Esophagus (tissue), 2 donors: ENCODE data around the gene HIVEP2. TPM values are rescaled to one million over a fixed set of nuclear protein-coding genes. Genes with fewer than 3 reads are reported as not detected.

ENCODE experiments used
- H3K27ac ChIP-seq, 2 donors: one replicate each; pipeline ENCODE4 v1.5.1; 2013; ENCODE audit warnings: low read depth in 2 of 2, mild to moderate bottlenecking in 2 of 2, inconsistent platforms in 1 of 2, low read length in 1 of 2, moderate library complexity in 1 of 2
- H3K27me3 ChIP-seq, 2 donors: one replicate each; pipeline ENCODE4 v1.6.1; 2013; ENCODE audit warnings: low read length in 2 of 2, control low read depth in 1 of 2, mild to moderate bottlenecking in 1 of 2; ENCODE audit not compliant: insufficient read depth in 2 of 2, control insufficient read depth in 1 of 2
- H3K36me3 ChIP-seq, 2 donors: one replicate each; pipeline ENCODE4 v1.6.1; 2013; ENCODE audit warnings: low read length in 1 of 2; ENCODE audit not compliant: control insufficient read depth in 2 of 2, insufficient read depth in 2 of 2
- H3K4me1 ChIP-seq, 2 donors: one replicate each; pipeline ENCODE4 v1.6.1; 2013; ENCODE audit warnings: low read length in 1 of 2; ENCODE audit not compliant: control insufficient read depth in 2 of 2, insufficient read depth in 2 of 2
- H3K4me3 ChIP-seq, 2 donors: one replicate each; pipeline ENCODE4 v1.5.1; 2013; ENCODE audit warnings: low read length in 2 of 2, mild to moderate bottlenecking in 2 of 2, low read depth in 1 of 2, moderate library complexity in 1 of 2
- H3K9me3 ChIP-seq, 2 donors: one replicate each; pipeline ENCODE4 v1.6.1; 2013; ENCODE audit warnings: mild to moderate bottlenecking in 2 of 2, low read depth in 1 of 2, low read length in 1 of 2, moderate library complexity in 1 of 2; ENCODE audit not compliant: control insufficient read depth in 2 of 2, insufficient read depth in 1 of 2
- WGBS, 2 donors: extraction: QIAGEN DNeasy Blood & Tissue Kit; methylation state at CpG; one replicate each; pipeline ENCODE4 v1.1.7; 2013; 5-methylcytosine and 5-hydroxymethylcytosine counted together
- polyA plus RNA-seq, 2 donors: library from polyadenylated mRNA; stranded (reverse); fragments of 200-250 nt; gene quantifications; one replicate each; pipeline ENCODE4 v1.2.3, GENCODE V29; 2013
- donor health status: healthy with polysubstance abuse.
- donor health status: Bipolar disorder and iron deficiency.

The HIVEP2 gene
- polyA plus RNA-seq, 2 donors = 3.0 to 4.8 TPM

DNA sequence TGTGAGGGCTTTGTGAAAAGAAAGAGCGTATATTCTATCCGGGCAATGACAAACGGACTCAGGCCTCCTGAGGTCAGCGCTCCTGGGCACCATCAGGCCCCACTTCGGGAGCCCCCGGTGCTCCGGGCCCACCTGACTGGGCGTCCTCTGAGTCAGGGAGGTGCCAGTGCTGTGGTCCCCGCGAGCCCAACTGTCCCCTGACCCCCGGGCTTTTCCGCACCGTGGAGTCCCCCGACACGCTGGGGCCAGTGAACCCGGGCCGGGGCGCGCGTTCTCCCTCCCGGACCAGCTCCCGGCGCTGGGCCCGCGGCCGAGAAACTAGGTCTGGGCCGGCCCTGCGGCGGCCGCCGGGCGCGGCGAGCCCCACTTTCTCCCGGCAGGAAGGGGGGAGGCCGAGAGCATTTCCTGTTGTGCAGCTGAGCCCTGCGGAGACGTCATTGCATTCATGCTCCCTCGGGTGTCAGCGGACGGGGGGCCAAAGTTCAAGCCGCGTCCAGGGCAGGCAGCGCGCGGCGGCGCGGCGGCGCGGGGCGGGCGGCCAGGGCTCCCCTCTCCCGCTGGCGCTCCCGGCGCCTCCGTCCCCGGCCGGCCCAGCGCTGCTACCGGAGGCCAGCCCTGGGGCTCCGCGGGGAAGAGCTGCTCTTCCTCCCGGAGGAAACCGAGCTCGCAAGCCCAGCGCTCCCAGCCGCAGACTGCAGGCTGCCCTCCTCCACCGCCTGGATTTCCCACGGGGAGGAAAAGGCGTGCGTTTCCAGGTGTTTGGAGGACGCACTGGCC lies 18.3 kb downstream of the HIVEP2 start:
- Histone ChIP-seq H3K36me3 (no peaks in the 10 kb centered on the region), H3K27ac (peak overlapping the region; percentile 91 to 92), H3K27me3 (no peaks in the 10 kb centered on the region), H3K4me3 (peak overlapping the region; percentile 60 to 82), H3K4me1 (no peaks in the 10 kb centered on the region), H3K9me3 (no peaks in the 10 kb centered on the region)
- WGBS, 2 donors = 2 to 3% methylated on average over 59 to 75 of the region's 75 CpGs

DNA sequence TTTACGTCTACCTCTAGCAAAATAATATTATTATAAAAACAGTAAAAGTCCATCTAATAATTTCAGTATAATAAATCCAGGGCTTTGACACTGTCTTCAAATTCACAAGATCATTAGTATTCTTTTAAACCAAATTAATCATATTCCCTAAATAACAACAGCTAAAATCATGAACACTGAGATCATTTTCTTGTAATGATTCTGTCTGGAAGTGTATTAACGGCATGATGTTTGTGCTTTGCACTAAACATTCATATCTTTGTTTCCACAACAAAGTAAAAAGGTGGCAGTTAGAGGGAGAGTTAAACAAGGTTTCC lies 18.8 kb downstream of the HIVEP2 start:
- WGBS, 2 donors = 49 to 54% methylated on average over 2 of the region's 2 CpGs
- H3K36me3 ChIP-seq = no peaks in the 10 kb centered on the region
- H3K9me3 ChIP-seq = no peaks in the 10 kb centered on the region
- H3K4me3 ChIP-seq = peak overlapping the region; percentile 60 to 82
- H3K27me3 ChIP-seq = no peaks in the 10 kb centered on the region
- no peaks in the 10 kb centered on the region for H3K4me1 ChIP-seq
- H3K27ac ChIP-seq = peak overlapping the region; percentile 91 to 92

DNA sequence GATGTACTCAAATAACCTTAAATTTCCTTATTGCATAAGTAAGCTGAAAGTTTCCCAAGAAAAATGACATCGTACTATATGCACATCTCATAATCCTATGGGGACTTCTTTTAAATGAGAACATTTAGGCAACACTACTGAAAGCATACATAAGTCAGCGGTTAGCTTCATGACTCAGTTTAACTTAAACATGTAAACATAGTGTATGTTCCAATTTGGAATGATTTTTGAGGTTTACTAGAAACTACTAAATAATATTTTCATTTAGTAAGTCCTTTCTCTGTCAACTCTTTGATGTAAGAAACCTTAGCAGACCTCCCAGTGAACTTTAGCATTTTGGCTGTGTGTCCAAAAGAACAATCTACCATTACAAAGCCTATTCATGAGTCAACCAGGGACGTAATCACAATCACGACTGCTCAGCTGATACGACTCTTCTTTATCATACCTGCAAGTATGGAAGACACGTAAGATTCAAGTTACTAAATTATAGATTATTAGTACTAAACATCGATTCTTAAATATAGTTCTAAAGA lies 19.3 kb downstream of the HIVEP2 start:
- WGBS, 2 donors = 71 to 79% methylated on average over 7 of the region's 7 CpGs
- H3K27me3 ChIP-seq = no peaks in the 10 kb centered on the region
- no peaks in the 10 kb centered on the region for H3K4me1 ChIP-seq
- H3K9me3 ChIP-seq = no peaks in the 10 kb centered on the region
- no peaks in the 10 kb centered on the region for H3K36me3 ChIP-seq
- no peak overlapping the region for H3K4me3 ChIP-seq
- no peak overlapping the region for H3K27ac ChIP-seq

DNA sequence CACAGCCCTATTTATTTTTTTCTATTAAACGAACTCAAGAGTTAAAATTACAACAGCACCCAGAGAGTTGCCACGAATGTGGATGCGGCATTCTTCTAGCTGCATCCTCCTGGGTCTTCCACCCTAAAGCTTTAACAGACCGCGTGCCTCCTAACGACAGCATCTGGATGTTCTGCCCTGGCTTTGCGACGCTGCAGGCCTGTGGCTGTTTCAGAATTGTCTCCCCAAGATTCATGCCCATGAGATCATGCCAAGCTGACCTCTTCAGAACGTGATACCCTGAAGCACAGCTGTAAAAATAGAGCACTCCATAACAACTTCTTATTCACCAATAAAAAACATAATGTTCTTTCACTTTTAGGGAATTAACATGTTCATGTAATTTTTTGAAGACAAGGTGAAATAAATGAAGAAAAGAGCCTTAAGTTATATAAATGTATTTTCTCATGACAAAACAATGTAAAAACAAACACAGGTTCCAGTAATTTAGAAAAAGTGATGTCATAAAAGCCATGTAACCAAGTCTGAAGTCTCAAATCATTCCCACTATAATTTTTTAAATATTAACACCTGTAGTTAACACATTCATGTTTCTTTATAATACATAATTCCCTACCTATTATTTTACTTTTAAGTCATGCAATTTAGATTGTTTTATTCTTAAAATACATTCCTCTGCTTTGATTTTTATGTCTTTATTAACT lies 26.5 kb downstream of the HIVEP2 start:
- Histone ChIP-seq H3K4me1 (no peaks in the 10 kb centered on the region), H3K36me3 (no peaks in the 10 kb centered on the region), H3K4me3 (no peak overlapping the region), H3K9me3 (no peaks in the 10 kb centered on the region), H3K27ac (no peak overlapping the region), H3K27me3 (no peaks in the 10 kb centered on the region)
- WGBS, 2 donors = 87 to 90% methylated on average over 9 of the region's 9 CpGs

DNA sequence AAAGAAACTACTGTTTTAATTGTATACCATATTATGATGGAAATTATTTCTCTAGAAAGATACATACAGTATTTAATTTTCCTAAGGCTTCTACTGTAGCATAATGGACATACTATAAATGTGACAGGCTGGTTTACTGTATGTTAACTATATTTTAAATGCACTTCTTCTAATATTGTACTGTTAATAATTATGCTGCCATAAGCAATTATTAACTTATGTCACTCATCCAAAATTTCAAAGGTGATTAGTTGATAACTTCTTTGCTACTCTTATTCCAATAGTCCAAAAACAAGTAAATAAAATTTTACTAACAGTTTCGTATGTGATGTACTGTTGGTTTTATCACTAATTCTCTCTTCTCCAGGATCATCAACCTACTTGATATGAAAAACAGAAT lies 28.1 kb downstream of the HIVEP2 start:
- Histone ChIP-seq H3K4me1 (no peaks in the 10 kb centered on the region), H3K36me3 (no peaks in the 10 kb centered on the region), H3K4me3 (no peak overlapping the region), H3K9me3 (no peaks in the 10 kb centered on the region), H3K27me3 (no peaks in the 10 kb centered on the region), H3K27ac (no peak overlapping the region)
- 81 to 98% methylated on average over 1 of the region's 1 CpG for whole genome bisulfite sequencing, 2 donors

DNA sequence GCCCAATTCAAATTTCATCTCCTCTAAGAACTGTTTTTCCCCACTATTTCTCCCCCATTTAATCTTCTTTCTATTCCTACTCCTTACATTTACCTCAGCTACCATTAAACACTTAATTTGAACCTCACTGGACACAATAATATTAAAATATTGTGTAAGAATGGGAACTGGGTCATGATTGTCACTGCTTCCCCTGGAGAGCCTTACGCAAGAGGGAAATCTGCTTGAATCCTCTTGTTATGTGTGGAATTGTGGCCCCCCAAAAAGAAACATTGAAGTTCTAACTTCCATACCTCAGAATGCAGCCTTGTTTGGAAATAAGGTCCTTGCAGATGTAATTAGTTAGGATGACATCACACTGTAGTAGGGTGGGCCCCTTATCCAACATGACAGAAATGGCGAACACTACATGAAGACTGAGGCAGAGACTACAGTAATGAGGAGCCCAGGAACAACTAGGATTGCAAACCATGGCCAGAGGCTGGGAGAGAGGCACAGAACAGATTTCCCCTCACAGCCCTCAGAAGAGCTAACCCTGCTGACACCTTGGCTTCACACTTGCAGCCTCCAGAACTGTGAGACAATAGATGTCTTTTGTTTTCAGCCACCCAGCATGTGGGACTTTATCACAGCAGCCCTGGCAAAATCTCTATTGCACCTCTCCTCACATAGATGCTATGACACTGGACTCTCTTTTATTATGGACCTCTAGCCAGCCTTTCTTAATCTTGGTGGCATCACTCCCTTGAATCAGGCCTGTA lies 29.9 kb downstream of the HIVEP2 start:
- no peaks in the 10 kb centered on the region for H3K27me3 ChIP-seq
- no peak overlapping the region for H3K4me3 ChIP-seq
- H3K4me1 ChIP-seq = no peaks in the 10 kb centered on the region
- 96 to 97% methylated on average over 2 of the region's 2 CpGs for WGBS, 2 donors
- no peak overlapping the region for H3K27ac ChIP-seq
- no peaks in the 10 kb centered on the region for H3K36me3 ChIP-seq
- H3K9me3 ChIP-seq = no peaks in the 10 kb centered on the region

DNA sequence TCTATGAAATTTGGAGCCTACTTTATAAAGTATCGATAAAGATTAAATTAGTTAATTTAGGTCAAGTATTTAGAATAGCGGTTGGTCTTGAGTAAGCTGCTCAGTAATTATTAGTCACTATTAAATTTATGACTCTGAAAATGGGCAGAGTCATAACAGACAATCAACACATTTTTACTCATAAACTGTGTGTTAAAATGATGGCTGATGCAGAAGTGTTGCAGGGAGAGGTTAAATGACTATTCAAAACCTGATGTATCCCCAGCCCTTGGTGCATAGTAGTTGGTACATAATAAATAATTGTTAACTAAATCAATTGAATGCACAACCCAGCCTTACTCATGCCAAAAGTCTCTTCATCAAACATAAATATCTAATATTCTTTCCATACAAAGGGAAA lies 30.6 kb downstream of the HIVEP2 start:
- WGBS, 2 donors = 81 to 90% methylated on average over 2 of the region's 2 CpGs
- H3K27ac ChIP-seq = no peak overlapping the region
- no peaks in the 10 kb centered on the region for H3K36me3 ChIP-seq
- H3K4me1 ChIP-seq = no peaks in the 10 kb centered on the region
- no peak overlapping the region for H3K4me3 ChIP-seq
- H3K27me3 ChIP-seq = no peaks in the 10 kb centered on the region
- H3K9me3 ChIP-seq = no peaks in the 10 kb centered on the region

DNA sequence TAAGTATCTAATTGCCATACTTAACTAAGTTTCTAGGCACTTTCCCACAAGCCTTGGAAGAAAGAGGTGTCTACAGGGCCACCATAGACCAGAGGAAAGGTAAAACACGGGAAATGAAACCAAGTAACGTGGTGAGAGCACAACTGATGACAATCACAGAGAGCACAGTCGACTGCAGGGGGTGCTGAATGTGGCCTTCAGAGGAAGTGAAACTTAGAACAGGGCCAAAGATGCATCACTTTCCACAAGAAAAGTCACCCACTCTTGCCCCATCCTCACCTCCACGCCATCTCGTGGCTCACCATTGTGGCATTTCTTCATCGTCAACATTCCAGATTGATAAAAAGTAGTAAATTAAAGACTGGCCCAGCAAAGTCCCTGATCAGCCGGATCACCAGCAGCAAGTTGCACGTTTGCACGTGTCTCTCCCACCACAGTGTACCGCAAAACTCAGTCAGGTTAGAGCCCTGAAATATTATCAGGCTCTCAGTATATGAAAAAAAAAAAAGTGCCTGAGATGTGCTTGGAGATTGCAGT lies 31.4 kb downstream of the HIVEP2 start:
- no peaks in the 10 kb centered on the region for H3K36me3 ChIP-seq
- no peak overlapping the region for H3K4me3 ChIP-seq
- H3K4me1 ChIP-seq = no peaks in the 10 kb centered on the region
- no peaks in the 10 kb centered on the region for H3K27me3 ChIP-seq
- 82 to 84% methylated on average over 10 of the region's 10 CpGs for WGBS, 2 donors
- no peaks in the 10 kb centered on the region for H3K9me3 ChIP-seq
- peak overlapping the region in 1 of 2 donors; percentile 22 for H3K27ac ChIP-seq

DNA sequence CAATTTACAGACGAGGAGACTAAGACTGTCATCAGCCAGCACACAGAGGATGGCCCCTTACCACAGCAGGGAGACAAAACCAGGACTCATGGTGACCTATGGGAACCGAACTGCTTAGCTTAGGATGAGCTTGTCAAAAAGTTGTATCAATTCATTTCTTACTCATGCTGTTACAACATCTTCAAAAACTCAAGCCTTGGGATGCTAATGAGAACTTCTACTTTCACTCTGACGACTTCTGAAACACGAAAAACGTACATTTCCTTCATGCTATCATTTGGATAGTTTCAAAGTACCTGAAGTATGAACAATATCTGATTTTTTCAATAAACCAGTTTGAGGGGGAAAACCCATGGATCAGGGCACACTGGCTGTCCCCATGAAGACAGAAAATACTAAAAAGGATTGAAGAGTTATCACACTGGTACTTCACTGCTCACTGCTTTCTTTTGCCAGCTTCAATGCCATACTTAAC lies 31.9 kb downstream of the HIVEP2 start:
- Histone ChIP-seq H3K9me3 (no peaks in the 10 kb centered on the region), H3K4me1 (no peaks in the 10 kb centered on the region), H3K4me3 (no peak overlapping the region), H3K27ac (peak overlapping the region in 1 of 2 donors; percentile 13), H3K27me3 (no peaks in the 10 kb centered on the region), H3K36me3 (no peaks in the 10 kb centered on the region)
- WGBS, 2 donors = 70 to 84% methylated on average over 5 of the region's 5 CpGs
